Aorta (tissue), 5 donors: ENCODE measurements around the gene FAM227B. TPM values are rescaled to one million over a fixed set of nuclear protein-coding genes. Genes with fewer than 3 reads are reported as not detected.

Source experiments
- ATAC-seq: fragments of 200-7000 bp; cut with Tn5 transposase; one replicate; pipeline ENCODE4 v1.9.1; 2022; ENCODE audit warnings: moderate library complexity; ENCODE audit not compliant: low FRiP score
- DNase-seq, 2 donors: peaks; one replicate each; pipeline ENCODE4 v3.0.0-alpha.2; 2020
- H3K27ac ChIP-seq, 2 donors: one replicate each; pipeline ENCODE4 v1.5.1; 2013; ENCODE audit warnings: low read length in 2 of 2, mild to moderate bottlenecking in 2 of 2, moderate library complexity in 2 of 2, control low read depth in 1 of 2, inconsistent platforms in 1 of 2, low read depth in 1 of 2
- H3K27me3 ChIP-seq, 2 donors: one replicate each; pipeline ENCODE4 v1.6.1; 2013; ENCODE audit warnings: control low read depth in 1 of 2, low read length in 1 of 2, mild to moderate bottlenecking in 1 of 2, moderate library complexity in 1 of 2; ENCODE audit not compliant: insufficient read depth in 2 of 2, control insufficient read depth in 1 of 2
- H3K36me3 ChIP-seq, 2 donors: one replicate each; pipeline ENCODE4 v1.6.1; 2013; ENCODE audit warnings: control low read depth in 1 of 2, low read length in 1 of 2, mild to moderate bottlenecking in 1 of 2; ENCODE audit not compliant: insufficient read depth in 2 of 2, control insufficient read depth in 1 of 2
- H3K4me1 ChIP-seq, 2 donors: one replicate each; pipeline ENCODE4 v1.6.1; 2013; ENCODE audit warnings: low read length in 2 of 2, control low read depth in 1 of 2, mild to moderate bottlenecking in 1 of 2, moderate library complexity in 1 of 2; ENCODE audit not compliant: insufficient read depth in 2 of 2, control insufficient read depth in 1 of 2
- H3K4me3 ChIP-seq, 2 donors: one replicate each; pipeline ENCODE4 v1.5.1; 2013; ENCODE audit warnings: low read length in 2 of 2, control low read depth in 1 of 2, mild to moderate bottlenecking in 1 of 2
- H3K9me3 ChIP-seq: one replicate; pipeline ENCODE4 v1.6.1; 2013; ENCODE audit warnings: mild to moderate bottlenecking, low read length; ENCODE audit not compliant: control insufficient read depth
- WGBS, 2 donors: extraction: QIAGEN DNeasy Blood & Tissue Kit; methylation state at CpG; one replicate each; pipeline ENCODE4 v1.1.7; 2013; 5-methylcytosine and 5-hydroxymethylcytosine counted together
- intact Hi-C, 2 donors: fragments of 100-400 bp; cut with DNase I; formaldehyde crosslinking; loops; one replicate each; pipeline versions ENCODE4 v1.14.2 to v1.15.0; 2022
- polyA plus RNA-seq, 2 donors: library from polyadenylated mRNA; stranded (reverse); fragments of 200-250 nt; gene quantifications; one replicate each; pipeline ENCODE4 v1.2.3, GENCODE V29; 2013
- total RNA-seq, 2 donors: library from RNA; stranded (reverse); fragmentation: NEBNext Ultra II Directional; extraction: Animal tissue kit (Norgen Biotek cat#: 25700); gene quantifications; one replicate each; pipeline ENCODE4 v1.2.1, GENCODE V29; 2021
- donor health status: healthy with polysubstance abuse.
- donor health status: Bipolar disorder and iron deficiency.
- donor health status: DM: no; HTN: no; CAD: no.
- donor health status: DM: no; HTN: no; CAD: no.
- donor health status: DM: yes; HTN: yes; CAD: no.

Gene FAM227B
- total and polyA plus RNA-seq, 4 donors = 4.2 to 6.4 (median 5.0) TPM

DNA sequence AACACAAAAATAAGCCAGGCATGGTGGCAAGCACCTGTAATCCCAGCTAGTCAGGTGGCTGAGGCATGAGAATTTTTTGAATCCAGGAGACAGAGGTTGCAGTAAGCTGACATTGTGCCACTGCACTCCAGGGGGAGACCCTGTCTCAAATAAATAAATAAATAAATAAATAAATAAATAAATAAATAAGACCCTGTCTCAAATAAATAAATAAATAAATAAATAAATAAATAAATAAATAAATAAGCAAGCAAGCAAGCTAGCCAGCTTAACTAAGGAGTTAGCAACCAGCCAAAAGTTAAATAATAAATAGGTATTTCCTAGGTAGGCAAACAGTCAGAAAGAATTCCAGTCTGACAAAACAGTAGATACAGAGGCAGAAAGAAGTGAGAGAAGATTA lies 326.7 kb downstream of the FAM227B start:
- H3K4me3 ChIP-seq = no peak overlapping the region
- DNase-seq (no peak), ATAC-seq (no peak)
- H3K27me3 ChIP-seq = no peaks in the 10 kb centered on the region
- peaks cover 0 to 5% of the 10 kb centered on the region in 2 donors for H3K36me3 ChIP-seq
- no peak overlapping the region for H3K27ac ChIP-seq
- no peaks in the 10 kb centered on the region for H3K4me1 ChIP-seq
- intact Hi-C loops = no loop called here
- no peaks in the 10 kb centered on the region for H3K9me3 ChIP-seq

GRCh38 chr15:49290191-49290590 lies 330.4 kb downstream of the FAM227B start:
- 43 to 91% methylated on average over 1 of the region's 1 CpG for WGBS, 2 donors

DNA sequence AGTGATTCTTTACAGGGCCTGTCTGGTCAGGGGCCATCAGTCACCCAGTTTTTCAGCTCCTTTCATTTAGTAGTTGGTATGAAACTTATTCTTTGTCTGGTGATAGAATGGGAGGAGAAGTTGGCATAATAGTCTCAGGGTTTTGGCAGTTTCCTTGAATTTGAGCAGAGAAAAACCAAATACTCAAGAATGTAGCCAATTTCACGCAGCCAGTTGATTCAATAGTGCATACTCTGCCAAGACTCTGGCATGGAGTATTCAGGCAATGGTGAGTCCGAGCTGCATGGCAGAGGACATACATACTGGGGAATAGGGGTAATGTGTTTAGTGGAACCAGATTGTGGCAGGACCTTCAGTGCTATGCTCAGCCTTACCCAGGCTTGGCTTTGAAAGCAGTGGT lies 332.2 kb downstream of the FAM227B start:
- peaks cover 0 to 2% of the 10 kb centered on the region in 2 donors for H3K36me3 ChIP-seq
- WGBS, 2 donors = 4 to 13% methylated on average over 2 of the region's 2 CpGs
- H3K27ac ChIP-seq = no peak overlapping the region
- intact Hi-C loops = no loop called here
- H3K4me3 ChIP-seq = no peak overlapping the region
- H3K9me3 ChIP-seq = no peaks in the 10 kb centered on the region
- H3K4me1 ChIP-seq = peaks cover 0 to 3% of the 10 kb centered on the region in 2 donors
- H3K27me3 ChIP-seq = no peaks in the 10 kb centered on the region
- ATAC-seq (no peak), DNase-seq (no peak)

More at GRCh38 chr15:49290191-49290590, 330.4 kb downstream of the FAM227B start:
- no peaks in the 10 kb centered on the region for H3K27me3 ChIP-seq
- ATAC-seq = no peak
- H3K9me3 ChIP-seq = no peaks in the 10 kb centered on the region
- no peak overlapping the region for H3K27ac ChIP-seq
- intact Hi-C loops = no loop called here
- H3K4me1 ChIP-seq = peaks cover 0 to 3% of the 10 kb centered on the region in 2 donors
- peaks cover 0 to 2% of the 10 kb centered on the region in 2 donors for H3K36me3 ChIP-seq
- no peak for DNase-seq
- H3K4me3 ChIP-seq = no peak overlapping the region

DNA sequence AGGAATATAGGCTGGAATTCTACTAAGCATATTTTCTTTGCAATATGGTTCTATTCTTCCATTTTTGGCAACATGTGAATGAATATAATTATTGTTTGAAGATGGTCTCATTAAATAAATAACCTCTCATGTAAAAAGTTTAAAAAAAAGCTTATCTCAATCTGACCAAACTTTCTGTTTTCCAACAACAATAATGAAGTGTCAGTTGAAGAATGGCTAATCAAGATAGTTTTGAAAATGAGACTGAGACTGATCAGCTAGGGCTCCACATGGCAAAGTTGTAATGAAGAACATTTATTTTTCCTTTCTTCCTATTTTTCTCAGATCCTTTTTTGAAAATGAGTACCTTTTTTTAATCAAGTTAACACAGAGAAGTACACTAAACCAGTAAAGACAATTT lies 333.1 kb downstream of the FAM227B start:
- DNase-seq (no peak), ATAC-seq (no peak)
- Histone ChIP-seq H3K36me3 (peaks cover 0 to 2% of the 10 kb centered on the region in 2 donors), H3K9me3 (no peaks in the 10 kb centered on the region), H3K27me3 (no peaks in the 10 kb centered on the region), H3K4me1 (peaks cover 0 to 3% of the 10 kb centered on the region in 2 donors), H3K4me3 (no peak overlapping the region), H3K27ac (no peak overlapping the region)
- intact Hi-C loops = no loop called here

- no peak for ATAC-seq
- peaks cover 0 to 2% of the 10 kb centered on the region in 2 donors for H3K36me3 ChIP-seq
Observed at GRCh38 chr15:49286649-49287404, 333.8 kb downstream of the FAM227B start.

GRCh38 chr15:49282366-49282765 lies 338.3 kb downstream of the FAM227B start:
- no peaks in the 10 kb centered on the region for H3K4me1 ChIP-seq
- ATAC-seq = no peak
- no peak for DNase-seq
- 80 to 82% methylated on average over 1 of the region's 1 CpG for WGBS, 2 donors
- no peak overlapping the region for H3K4me3 ChIP-seq
- H3K36me3 ChIP-seq = no peaks in the 10 kb centered on the region
- H3K27me3 ChIP-seq = no peaks in the 10 kb centered on the region
- no peaks in the 10 kb centered on the region for H3K9me3 ChIP-seq
- intact Hi-C loops = no loop called here
- no peak overlapping the region for H3K27ac ChIP-seq

More at GRCh38 chr15:49286649-49287404, 333.8 kb downstream of the FAM227B start:
- Histone ChIP-seq H3K27ac (no peak overlapping the region), H3K27me3 (no peaks in the 10 kb centered on the region), H3K9me3 (no peaks in the 10 kb centered on the region), H3K4me3 (no peak overlapping the region), H3K4me1 (peaks cover 0 to 3% of the 10 kb centered on the region in 2 donors)
- intact Hi-C loops = no loop called here
- no peak for DNase-seq
- 68 to 73% methylated on average over 4 of the region's 4 CpGs for WGBS, 2 donors

DNA sequence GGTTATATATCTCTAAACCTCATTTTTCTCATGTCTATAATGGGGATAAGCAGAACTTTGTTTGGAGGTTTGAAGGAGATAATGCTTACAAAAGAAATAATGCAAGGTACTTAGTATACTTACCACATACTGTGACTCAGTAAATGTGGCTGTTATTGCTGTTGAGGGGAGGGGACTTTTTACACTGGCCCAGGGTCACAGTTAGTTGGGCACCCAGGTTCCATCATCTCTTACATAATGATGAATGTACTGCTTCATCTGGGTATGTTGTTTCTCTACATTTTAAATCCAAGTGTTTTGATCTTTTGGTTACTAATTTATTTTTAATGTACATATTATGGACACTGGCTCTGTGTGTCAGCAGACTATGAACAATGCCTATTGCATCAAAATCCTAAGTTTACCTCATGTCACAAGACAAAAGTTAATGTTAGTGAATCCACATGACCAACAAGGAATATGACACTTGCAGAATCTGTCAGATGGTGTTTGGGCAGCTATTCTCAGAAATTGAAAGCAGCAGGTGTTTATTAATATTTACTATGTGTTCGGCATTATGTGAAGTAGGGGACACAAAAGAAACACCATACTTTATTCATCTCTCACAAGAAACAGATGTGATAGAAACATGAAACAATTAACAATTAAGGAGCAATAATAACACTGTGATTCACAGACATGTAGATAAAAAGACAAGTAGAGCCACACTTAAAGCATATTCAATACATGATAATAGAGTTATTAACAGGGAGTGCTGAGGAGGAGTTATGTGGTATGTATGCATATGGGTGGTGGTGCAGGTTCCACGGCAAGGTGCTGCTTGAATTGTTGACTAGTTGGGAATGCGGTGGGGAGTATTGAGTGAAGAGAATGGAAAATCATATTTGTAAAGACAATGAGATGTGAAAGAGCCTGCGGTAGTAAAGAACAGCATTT lies 340.8 kb downstream of the FAM227B start:
- intact Hi-C loops = no loop called here
- Histone ChIP-seq H3K4me1 (no peaks in the 10 kb centered on the region), H3K36me3 (no peaks in the 10 kb centered on the region), H3K4me3 (no peak overlapping the region), H3K9me3 (no peaks in the 10 kb centered on the region), H3K27ac (no peak overlapping the region), H3K27me3 (no peaks in the 10 kb centered on the region)
- WGBS, 2 donors = 98 to 99% methylated on average over 4 of the region's 4 CpGs
- DNase-seq (no peak), ATAC-seq (no peak)

- H3K36me3 ChIP-seq = no peaks in the 10 kb centered on the region
- no peaks in the 10 kb centered on the region for H3K27me3 ChIP-seq
- no peaks in the 10 kb centered on the region for H3K9me3 ChIP-seq
- no peak overlapping the region for H3K27ac ChIP-seq
- no peak for ATAC-seq
- no peaks in the 10 kb centered on the region for H3K4me1 ChIP-seq
- no peak for DNase-seq
- H3K4me3 ChIP-seq = no peak overlapping the region
- intact Hi-C loops = no loop called here
- WGBS, 2 donors = 97 to 99% methylated on average over 5 of the region's 5 CpGs
Observed at GRCh38 chr15:49278751-49279150, 341.9 kb downstream of the FAM227B start.
